Lower leg skin (tissue), 4 donors: ENCODE measurements around the gene NKAIN4. TPM values are rescaled to one million over a fixed set of nuclear protein-coding genes. Genes with fewer than 3 reads are reported as not detected.

Source experiments
- DNase-seq, 2 donors: peaks; one replicate each; pipeline ENCODE4 v3.0.0-alpha.2; 2019; ENCODE audit warnings: low spot score in 2 of 2
- H3K4me3 ChIP-seq: fragments of 200-600 bp; sonication (generic); 2 replicates; pipeline ENCODE4 v1.5.1; 2017; ENCODE audit warnings: mild to moderate bottlenecking, low read depth; ENCODE audit not compliant: poor library complexity, severe bottlenecking
- POLR2A ChIP-seq, 2 donors: fragments of 450-650 bp; IDR thresholded peaks; one replicate each; pipeline ENCODE4 v1.6.1; 2016 to 2017; ENCODE audit warnings: antibody characterized with exemption in 2 of 2, mild to moderate bottlenecking in 1 of 2, moderate library complexity in 1 of 2
- whole genome bisulfite sequencing, 2 donors: methylation state at CpG; one replicate each; pipeline ENCODE4 v1.1.5; 2018; 5-methylcytosine and 5-hydroxymethylcytosine counted together
- intact Hi-C: fragments of 100-400 bp; cut with DNase I; formaldehyde crosslinking; loops from one replicate; pipeline ENCODE4 v1.15.0; 2023; ENCODE audit warnings: low total_unique reads
- total RNA-seq, 4 donors: library from RNA; depleted of rRNA; stranded (reverse); fragments of >200 nt; gene quantifications; one replicate each; pipeline ENCODE4 v1.1.0, GENCODE V29; 2016
- TF ChIP-seq, protein P1 (sequence below), 3 donors: fragments of 450-650 bp; IDR thresholded peaks; one replicate each; pipeline ENCODE4 v1.5.1; 2016; ENCODE audit warnings: antibody characterized with exemption in 3 of 3, mild to moderate bottlenecking in 3 of 3, moderate library complexity in 2 of 3

Gene NKAIN4
- total RNA-seq, 4 donors from 2014 or later: 0.23 to 1.1 TPM; not detected in 2

DNA sequence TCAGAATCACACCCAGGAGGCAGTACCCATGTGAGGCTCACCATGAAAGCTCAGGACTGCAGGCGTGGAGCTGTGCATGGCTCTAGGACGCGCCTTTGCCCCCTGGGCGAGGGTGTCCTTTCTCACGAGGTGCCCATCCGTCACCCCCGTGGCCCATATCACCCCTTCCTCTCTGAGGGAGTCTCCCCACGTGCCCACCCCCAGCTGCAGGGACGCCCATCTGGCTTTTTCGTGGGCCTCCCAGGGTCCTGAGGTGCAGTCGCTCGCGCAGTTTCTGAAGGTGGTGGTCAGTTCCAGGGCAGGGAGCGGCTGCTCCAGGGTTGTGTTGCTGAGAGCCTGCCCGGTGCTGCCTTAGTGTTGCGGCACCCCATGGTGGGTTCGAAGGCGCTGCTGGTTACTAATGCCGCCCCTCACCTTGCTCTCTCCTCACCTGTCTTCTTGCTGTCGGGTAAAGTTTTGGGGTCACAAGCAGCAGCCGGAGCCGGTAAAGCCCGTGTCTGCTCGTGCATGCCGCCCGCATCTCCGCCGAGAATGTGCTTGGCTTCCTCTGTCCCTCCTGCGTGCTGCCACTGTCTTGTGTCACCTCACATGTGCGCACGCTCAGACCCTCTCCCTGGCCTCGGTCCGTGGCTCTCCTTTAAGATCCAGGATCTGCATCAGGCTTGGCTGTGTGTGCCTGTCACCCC is 29.3 kb upstream of the NKAIN4 start:
- TF ChIP-seq, protein P1, sequence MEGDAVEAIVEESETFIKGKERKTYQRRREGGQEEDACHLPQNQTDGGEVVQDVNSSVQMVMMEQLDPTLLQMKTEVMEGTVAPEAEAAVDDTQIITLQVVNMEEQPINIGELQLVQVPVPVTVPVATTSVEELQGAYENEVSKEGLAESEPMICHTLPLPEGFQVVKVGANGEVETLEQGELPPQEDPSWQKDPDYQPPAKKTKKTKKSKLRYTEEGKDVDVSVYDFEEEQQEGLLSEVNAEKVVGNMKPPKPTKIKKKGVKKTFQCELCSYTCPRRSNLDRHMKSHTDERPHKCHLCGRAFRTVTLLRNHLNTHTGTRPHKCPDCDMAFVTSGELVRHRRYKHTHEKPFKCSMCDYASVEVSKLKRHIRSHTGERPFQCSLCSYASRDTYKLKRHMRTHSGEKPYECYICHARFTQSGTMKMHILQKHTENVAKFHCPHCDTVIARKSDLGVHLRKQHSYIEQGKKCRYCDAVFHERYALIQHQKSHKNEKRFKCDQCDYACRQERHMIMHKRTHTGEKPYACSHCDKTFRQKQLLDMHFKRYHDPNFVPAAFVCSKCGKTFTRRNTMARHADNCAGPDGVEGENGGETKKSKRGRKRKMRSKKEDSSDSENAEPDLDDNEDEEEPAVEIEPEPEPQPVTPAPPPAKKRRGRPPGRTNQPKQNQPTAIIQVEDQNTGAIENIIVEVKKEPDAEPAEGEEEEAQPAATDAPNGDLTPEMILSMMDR (IDR thresholded peaks at IDR 0.05): no peak
- TF ChIP-seq POLR2A (IDR thresholded peaks at IDR 0.05): no peak
- DNase-seq: no peak
- WGBS, 2 donors: 89 to 92% methylated on average over 32 to 33 of the region's 33 CpGs
- no peak overlapping the region for H3K4me3 ChIP-seq
- intact Hi-C loops: no loop called here

DNA sequence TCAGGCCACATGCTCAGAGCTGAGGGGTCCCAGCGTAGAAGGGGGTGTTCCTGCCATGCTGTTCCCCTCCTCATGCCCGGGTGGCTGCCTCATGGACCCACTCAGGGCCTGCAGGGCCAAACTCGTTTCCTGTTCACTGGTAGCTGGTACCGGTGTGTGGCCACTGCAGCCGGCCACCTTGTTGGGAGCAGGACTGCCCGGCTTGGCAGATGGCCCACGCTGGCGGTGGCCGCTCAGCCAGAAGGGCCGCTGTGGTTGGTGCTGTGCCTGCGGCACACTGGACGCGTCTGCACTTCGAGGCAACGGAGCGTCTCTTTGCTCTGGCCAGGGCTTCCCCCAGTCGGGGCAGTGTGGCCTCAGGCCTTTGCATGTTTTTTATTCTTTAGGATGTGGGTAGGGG is 28.7 kb upstream of the NKAIN4 start:
- WGBS, 2 donors: 94 to 96% methylated on average over 14 to 17 of the region's 17 CpGs
- TF ChIP-seq, protein P1 (IDR thresholded peaks at IDR 0.05): no peak
- no peak for TF ChIP-seq POLR2A (IDR thresholded peaks at IDR 0.05)
- DNase-seq: no peak
- intact Hi-C loops: no loop called here
- no peak overlapping the region for H3K4me3 ChIP-seq

DNA sequence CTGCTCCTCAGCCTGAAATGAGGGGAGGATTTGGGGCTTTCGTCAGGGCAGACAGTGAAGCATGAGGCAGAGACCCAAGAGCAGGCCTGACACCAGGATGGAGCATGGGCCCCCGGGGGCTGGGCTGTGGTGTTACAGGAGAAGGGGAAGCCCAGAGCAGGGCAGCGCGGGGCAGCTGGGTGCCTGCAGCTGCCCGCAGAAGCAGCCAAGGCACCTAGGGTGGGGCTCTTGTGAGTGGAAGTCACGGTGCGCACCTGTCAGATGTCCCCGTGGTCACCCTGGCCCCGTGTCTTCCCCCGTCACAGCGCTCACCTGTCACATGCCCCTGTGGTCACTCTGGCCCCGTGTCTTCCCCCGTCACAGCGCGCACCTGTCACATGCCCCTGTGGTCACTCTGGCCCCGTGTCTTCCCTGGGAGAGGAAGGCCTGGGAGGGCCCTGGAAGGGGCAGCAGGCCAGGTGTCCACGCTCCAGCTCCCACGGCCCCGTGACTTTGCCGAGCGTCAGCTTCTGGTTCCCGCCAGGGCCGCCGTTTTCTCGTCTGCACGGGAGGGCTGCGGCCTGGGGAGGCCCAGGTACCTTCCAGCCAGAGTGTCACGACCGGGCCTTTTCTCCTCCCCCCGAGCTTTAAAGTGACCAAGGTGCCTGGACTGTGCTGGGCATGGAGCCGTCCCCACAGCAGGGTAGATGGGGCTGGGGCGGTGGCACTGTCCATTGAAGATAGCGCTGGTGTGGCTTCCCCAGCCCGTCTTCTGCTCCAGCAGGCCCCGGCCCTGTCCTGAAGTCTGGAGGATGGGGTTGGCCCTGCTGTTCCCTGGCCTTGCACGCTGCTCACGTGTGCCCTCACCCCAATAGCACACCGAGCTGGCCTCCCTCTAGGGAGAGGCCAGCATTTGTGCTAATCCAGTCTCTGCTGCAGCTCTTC is 27.7 kb upstream of the NKAIN4 start:
- no peak overlapping the region for H3K4me3 ChIP-seq
- no peak for DNase-seq
- WGBS, 2 donors: 91% methylated on average over 38 of the region's 38 CpGs
- intact Hi-C loops: no loop called here
- no peak for TF ChIP-seq POLR2A (IDR thresholded peaks at IDR 0.05)
- TF ChIP-seq, protein P1 (IDR thresholded peaks at IDR 0.05): no peak

DNA sequence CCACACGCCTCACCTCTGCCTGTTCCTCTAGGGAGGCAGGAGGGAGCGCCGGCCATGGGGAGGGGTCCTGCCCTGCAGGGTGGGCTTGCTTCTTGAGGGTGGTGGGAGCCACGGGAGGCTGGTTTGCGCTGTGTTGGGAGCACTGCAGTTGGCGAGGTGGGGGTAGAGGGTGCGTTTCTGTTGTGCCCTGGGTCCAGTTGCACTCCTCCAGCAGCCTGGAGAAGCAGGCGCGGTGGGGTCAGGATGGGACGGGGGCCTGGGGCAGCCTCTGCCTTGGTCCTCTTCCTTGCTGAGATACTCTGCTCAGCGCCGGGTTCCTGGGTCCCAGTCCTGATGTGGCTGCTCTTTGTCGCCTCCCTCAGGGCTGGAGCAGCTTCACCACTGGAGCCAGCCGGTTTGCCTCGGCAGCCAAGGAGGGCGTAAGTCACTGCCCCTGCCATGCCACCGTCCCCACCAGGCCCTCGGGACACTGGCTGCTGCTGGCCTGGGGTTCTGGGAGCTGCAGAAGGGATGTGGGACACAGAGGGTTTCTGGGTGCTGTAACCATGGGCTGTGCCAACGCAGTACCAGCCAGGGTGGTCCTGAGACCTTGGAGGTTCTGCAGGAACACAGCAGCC is 26.8 kb upstream of the NKAIN4 start:
- intact Hi-C loops: no loop called here
- 81 to 84% methylated on average over 13 to 19 of the region's 19 CpGs for WGBS, 2 donors
- H3K4me3 ChIP-seq: no peak overlapping the region
- DNase-seq: no peak
- TF ChIP-seq, protein P1 (IDR thresholded peaks at IDR 0.05): no peak
- TF ChIP-seq POLR2A (IDR thresholded peaks at IDR 0.05): no peak

DNA sequence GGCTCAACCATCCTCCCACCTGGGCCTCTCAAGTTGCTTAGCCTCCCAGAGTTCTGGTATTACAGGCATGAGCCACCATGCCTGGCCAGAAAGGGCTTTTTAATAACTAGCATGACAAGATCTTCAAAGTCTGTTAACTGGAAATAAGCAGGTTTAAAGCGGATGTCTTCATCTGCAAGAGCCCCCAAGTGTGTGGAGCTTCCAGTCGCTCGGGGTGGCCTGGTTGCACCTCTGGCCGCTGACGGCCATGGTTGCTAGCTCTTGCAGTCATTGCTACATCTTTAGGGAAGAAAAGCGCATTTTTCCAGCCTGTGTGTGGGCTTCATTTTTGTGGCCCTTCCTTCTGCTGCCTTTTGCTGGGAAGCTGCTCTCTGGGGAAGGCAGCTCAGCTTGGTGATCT is 26.1 kb upstream of the NKAIN4 start:
- intact Hi-C loops: no loop called here
- 95 to 96% methylated on average over 6 of the region's 6 CpGs for WGBS, 2 donors
- DNase-seq: no peak
- TF ChIP-seq POLR2A (IDR thresholded peaks at IDR 0.05): no peak
- TF ChIP-seq, protein P1 (IDR thresholded peaks at IDR 0.05): no peak
- H3K4me3 ChIP-seq: no peak overlapping the region
